GM19452 (cell line): ENCODE measurements around the gene GOLGA8N.
A peak's percentile ranks its signal among the peaks of the same experiment; 100 is the strongest.

Experiments used
- ATAC-seq: cut with Tn5 transposase; IDR thresholded peaks from one replicate; pipeline ENCODE4 v1.9.1; 2021; ENCODE audit not compliant: unreplicated experiment

GOLGA8N gene

GRCh38 chr15:32649342-32649741, 56.1 kb downstream of the GOLGA8N start:
- no peak for ATAC-seq

- ATAC-seq, result peak; percentile 71
Observed at GRCh38 chr15:32651229-32651837, 58.1 kb downstream of the GOLGA8N start.

- no peak for ATAC-seq
Observed at GRCh38 chr15:32652178-32652577, 58.9 kb downstream of the GOLGA8N start.

GRCh38 chr15:32656091-32656490, 62.8 kb downstream of the GOLGA8N start:
- no peak for ATAC-seq

GRCh38 chr15:32656496-32656895, 63.2 kb downstream of the GOLGA8N start:
- ATAC-seq, result no peak
